ENCODE measurements around the gene ADGRA3. TPM values are rescaled to one million over a fixed set of nuclear protein-coding genes. Genes with fewer than 3 reads are reported as not detected.

The ADGRA3 gene, protein sequence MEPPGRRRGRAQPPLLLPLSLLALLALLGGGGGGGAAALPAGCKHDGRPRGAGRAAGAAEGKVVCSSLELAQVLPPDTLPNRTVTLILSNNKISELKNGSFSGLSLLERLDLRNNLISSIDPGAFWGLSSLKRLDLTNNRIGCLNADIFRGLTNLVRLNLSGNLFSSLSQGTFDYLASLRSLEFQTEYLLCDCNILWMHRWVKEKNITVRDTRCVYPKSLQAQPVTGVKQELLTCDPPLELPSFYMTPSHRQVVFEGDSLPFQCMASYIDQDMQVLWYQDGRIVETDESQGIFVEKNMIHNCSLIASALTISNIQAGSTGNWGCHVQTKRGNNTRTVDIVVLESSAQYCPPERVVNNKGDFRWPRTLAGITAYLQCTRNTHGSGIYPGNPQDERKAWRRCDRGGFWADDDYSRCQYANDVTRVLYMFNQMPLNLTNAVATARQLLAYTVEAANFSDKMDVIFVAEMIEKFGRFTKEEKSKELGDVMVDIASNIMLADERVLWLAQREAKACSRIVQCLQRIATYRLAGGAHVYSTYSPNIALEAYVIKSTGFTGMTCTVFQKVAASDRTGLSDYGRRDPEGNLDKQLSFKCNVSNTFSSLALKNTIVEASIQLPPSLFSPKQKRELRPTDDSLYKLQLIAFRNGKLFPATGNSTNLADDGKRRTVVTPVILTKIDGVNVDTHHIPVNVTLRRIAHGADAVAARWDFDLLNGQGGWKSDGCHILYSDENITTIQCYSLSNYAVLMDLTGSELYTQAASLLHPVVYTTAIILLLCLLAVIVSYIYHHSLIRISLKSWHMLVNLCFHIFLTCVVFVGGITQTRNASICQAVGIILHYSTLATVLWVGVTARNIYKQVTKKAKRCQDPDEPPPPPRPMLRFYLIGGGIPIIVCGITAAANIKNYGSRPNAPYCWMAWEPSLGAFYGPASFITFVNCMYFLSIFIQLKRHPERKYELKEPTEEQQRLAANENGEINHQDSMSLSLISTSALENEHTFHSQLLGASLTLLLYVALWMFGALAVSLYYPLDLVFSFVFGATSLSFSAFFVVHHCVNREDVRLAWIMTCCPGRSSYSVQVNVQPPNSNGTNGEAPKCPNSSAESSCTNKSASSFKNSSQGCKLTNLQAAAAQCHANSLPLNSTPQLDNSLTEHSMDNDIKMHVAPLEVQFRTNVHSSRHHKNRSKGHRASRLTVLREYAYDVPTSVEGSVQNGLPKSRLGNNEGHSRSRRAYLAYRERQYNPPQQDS (N-terminal part only)
- total RNA-seq = 10 to 100 TPM in 1 of 2 donors, 1 to 10 TPM in 1; 5.1 to 13.9 TPM

GRCh38 chr4:22515888-22516541 is at the start of gene ADGRA3:
TSS of gene ADGRA3 (minus strand) at chr4:22516066. CDS start at chr4:22515784, 282 bp downstream.
- peak; percentile 31 to 64 for DNase-seq
- Mint-ChIP-seq H3K27ac (no peak within 1 kb of the TSS), H3K4me3 (peak within 1 kb of the TSS; percentile 90 to 94), H3K27me3 (ENCODE audit: low read depth) (no peaks in the 10 kb centered on the region), H3K4me1 (ENCODE audit: low read depth) (peaks cover 21% of the 10 kb centered on the region), H3K9me3 (no peaks in the 10 kb centered on the region), H3K36me3 (ENCODE audit: insufficient read depth in 2 of 2) (peaks cover 0 to 3% of the 10 kb centered on the region in 2 donors)
- ATAC-seq (replicated peaks in 1 of 2) = peak; percentile 78 to 84

- Mint-ChIP-seq H3K9me3 (peaks cover 0 to 3% of the 10 kb centered on the region in 2 donors), H3K4me1 (ENCODE audit: low read depth) (no peaks in the 10 kb centered on the region), H3K36me3 (ENCODE audit: insufficient read depth in 2 of 2) (no peaks in the 10 kb centered on the region), H3K27me3 (ENCODE audit: low read depth) (no peaks in the 10 kb centered on the region), H3K4me3 (no peak overlapping the region), H3K27ac (no peak overlapping the region)
- ATAC-seq (replicated peaks in 1 of 2) (no peak), DNase-seq (no peak)
These were observed 40.6 kb upstream of the ADGRA3 start for GRCh38 chr4:22556495-22556894.

- no peak overlapping the region for H3K4me3 Mint-ChIP-seq
- no peaks in the 10 kb centered on the region for H3K4me1 Mint-ChIP-seq (ENCODE audit: low read depth)
- no peaks in the 10 kb centered on the region for H3K27me3 Mint-ChIP-seq (ENCODE audit: low read depth)
- H3K27ac Mint-ChIP-seq = no peak overlapping the region
- ATAC-seq (replicated peaks in 1 of 2) (no peak), DNase-seq (no peak)
- no peaks in the 10 kb centered on the region for H3K36me3 Mint-ChIP-seq (ENCODE audit: insufficient read depth in 2 of 2)
- peaks cover 0 to 3% of the 10 kb centered on the region in 2 donors for H3K9me3 Mint-ChIP-seq
These were observed 38.8 kb upstream of the ADGRA3 start for GRCh38 chr4:22554670-22555069.

- no peaks in the 10 kb centered on the region for H3K4me1 Mint-ChIP-seq (ENCODE audit: low read depth)
- ATAC-seq (replicated peaks in 1 of 2) (no peak), DNase-seq (no peak)
- no peaks in the 10 kb centered on the region for H3K36me3 Mint-ChIP-seq (ENCODE audit: insufficient read depth in 2 of 2)
- no peak overlapping the region for H3K27ac Mint-ChIP-seq
- H3K9me3 Mint-ChIP-seq = peaks cover 0 to 3% of the 10 kb centered on the region in 2 donors
- H3K27me3 Mint-ChIP-seq (ENCODE audit: low read depth) = no peaks in the 10 kb centered on the region
- no peak overlapping the region for H3K4me3 Mint-ChIP-seq
These were observed 37.7 kb upstream of the ADGRA3 start for GRCh38 chr4:22553560-22553959.

DNA sequence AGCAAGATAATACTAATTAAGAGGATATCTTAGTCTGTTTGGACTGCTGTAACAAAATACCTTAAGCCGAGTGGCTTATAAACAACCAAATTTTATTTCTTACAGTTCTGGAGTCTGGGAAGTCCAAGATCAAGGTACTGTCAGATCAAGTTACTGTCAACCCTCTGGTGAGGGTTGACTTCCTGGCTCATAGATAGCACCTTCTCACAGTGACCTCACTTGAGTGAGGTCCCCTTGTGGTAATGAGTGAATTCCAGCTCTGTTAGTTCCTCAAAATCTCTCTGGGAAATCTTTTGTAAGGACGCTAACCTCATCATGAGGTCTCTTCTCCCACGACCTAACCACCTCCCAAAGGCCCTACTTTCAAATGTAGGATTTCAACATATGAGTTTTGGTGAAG is 36.9 kb upstream of the ADGRA3 start:
- H3K27ac Mint-ChIP-seq = no peak overlapping the region
- DNase-seq = no peak
- no peak for ATAC-seq (replicated peaks in 1 of 2)
- H3K27me3 Mint-ChIP-seq (ENCODE audit: low read depth) = no peaks in the 10 kb centered on the region
- H3K4me1 Mint-ChIP-seq (ENCODE audit: low read depth) = no peaks in the 10 kb centered on the region
- H3K36me3 Mint-ChIP-seq (ENCODE audit: insufficient read depth in 2 of 2) = no peaks in the 10 kb centered on the region
- peaks cover 0 to 3% of the 10 kb centered on the region in 2 donors for H3K9me3 Mint-ChIP-seq
- no peak overlapping the region for H3K4me3 Mint-ChIP-seq

GRCh38 chr4:22551550-22551949 is 35.7 kb upstream of the ADGRA3 start:
- Mint-ChIP-seq H3K36me3 (ENCODE audit: insufficient read depth in 2 of 2) (peaks cover 3 to 5% of the 10 kb centered on the region in 2 donors), H3K4me3 (no peak overlapping the region), H3K4me1 (ENCODE audit: low read depth) (no peaks in the 10 kb centered on the region), H3K27me3 (ENCODE audit: low read depth) (no peaks in the 10 kb centered on the region), H3K9me3 (peaks cover 6% of the 10 kb centered on the region in 2 donors), H3K27ac (no peak overlapping the region)
- no peak for ATAC-seq (replicated peaks in 1 of 2)
- DNase-seq = no peak

GRCh38 chr4:22546299-22546698 is 30.4 kb upstream of the ADGRA3 start:
- Mint-ChIP-seq H3K4me3 (no peak overlapping the region), H3K36me3 (ENCODE audit: insufficient read depth in 2 of 2) (peaks cover 8 to 14% of the 10 kb centered on the region in 2 donors), H3K9me3 (peaks cover 15 to 18% of the 10 kb centered on the region in 2 donors), H3K4me1 (ENCODE audit: low read depth) (no peaks in the 10 kb centered on the region), H3K27ac (no peak overlapping the region), H3K27me3 (ENCODE audit: low read depth) (no peaks in the 10 kb centered on the region)
- ATAC-seq (replicated peaks in 1 of 2) (no peak), DNase-seq (no peak)

- ATAC-seq (replicated peaks in 1 of 2) (no peak), DNase-seq (no peak)
- Mint-ChIP-seq H3K4me3 (no peak overlapping the region), H3K9me3 (peaks cover 8% of the 10 kb centered on the region in 2 donors), H3K4me1 (ENCODE audit: low read depth) (no peaks in the 10 kb centered on the region), H3K27me3 (ENCODE audit: low read depth) (no peaks in the 10 kb centered on the region), H3K36me3 (ENCODE audit: insufficient read depth in 2 of 2) (peaks cover 4% of the 10 kb centered on the region in 2 donors), H3K27ac (no peak overlapping the region)
These were observed 23.4 kb upstream of the ADGRA3 start for GRCh38 chr4:22539251-22539650.

DNA sequence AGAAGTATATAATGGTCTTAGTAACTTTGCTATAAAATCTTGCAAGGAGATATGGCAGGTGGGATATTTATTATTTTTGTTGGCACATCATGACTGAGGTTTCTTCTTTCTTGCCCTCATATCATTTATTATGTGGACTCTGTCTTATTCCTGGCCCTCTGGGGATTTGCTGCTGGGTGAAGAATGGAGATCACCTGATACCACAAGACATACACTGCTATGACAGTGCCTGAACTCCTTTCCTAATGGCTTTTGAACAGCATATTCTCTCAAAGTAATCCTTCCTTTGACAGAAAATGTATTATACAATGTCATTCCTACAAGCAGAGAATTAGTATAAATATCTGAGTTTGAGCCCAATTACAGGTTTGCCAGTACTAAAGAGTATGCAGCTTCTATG is 22.0 kb upstream of the ADGRA3 start:
- H3K27ac Mint-ChIP-seq = no peak overlapping the region
- no peaks in the 10 kb centered on the region for H3K27me3 Mint-ChIP-seq (ENCODE audit: low read depth)
- H3K4me3 Mint-ChIP-seq = no peak overlapping the region
- DNase-seq (no peak), ATAC-seq (replicated peaks in 1 of 2) (no peak)
- H3K4me1 Mint-ChIP-seq (ENCODE audit: low read depth) = no peaks in the 10 kb centered on the region
- H3K9me3 Mint-ChIP-seq = peaks cover 5 to 11% of the 10 kb centered on the region in 2 donors
- H3K36me3 Mint-ChIP-seq (ENCODE audit: insufficient read depth in 2 of 2) = peaks cover 4 to 5% of the 10 kb centered on the region in 2 donors

GRCh38 chr4:22534374-22534773 is 18.5 kb upstream of the ADGRA3 start:
- H3K4me3 Mint-ChIP-seq = no peak overlapping the region

GRCh38 chr4:22532896-22533295 is 17.0 kb upstream of the ADGRA3 start:
- Mint-ChIP-seq H3K27ac (no peak overlapping the region), H3K4me1 (ENCODE audit: low read depth) (no peaks in the 10 kb centered on the region), H3K4me3 (no peak overlapping the region), H3K27me3 (ENCODE audit: low read depth) (no peaks in the 10 kb centered on the region), H3K9me3 (peaks cover 6 to 10% of the 10 kb centered on the region in 2 donors), H3K36me3 (ENCODE audit: insufficient read depth in 2 of 2) (peaks cover 4 to 5% of the 10 kb centered on the region in 2 donors)
- ATAC-seq (replicated peaks in 1 of 2) (no peak), DNase-seq (no peak)

More at GRCh38 chr4:22534374-22534773, 18.5 kb upstream of the ADGRA3 start:
- Mint-ChIP-seq H3K4me1 (ENCODE audit: low read depth) (no peaks in the 10 kb centered on the region), H3K27ac (no peak overlapping the region), H3K9me3 (peaks cover 5 to 10% of the 10 kb centered on the region in 2 donors), H3K36me3 (ENCODE audit: insufficient read depth in 2 of 2) (peaks cover 4 to 5% of the 10 kb centered on the region in 2 donors), H3K27me3 (ENCODE audit: low read depth) (no peaks in the 10 kb centered on the region)
- DNase-seq (no peak), ATAC-seq (replicated peaks in 1 of 2) (no peak)

DNA sequence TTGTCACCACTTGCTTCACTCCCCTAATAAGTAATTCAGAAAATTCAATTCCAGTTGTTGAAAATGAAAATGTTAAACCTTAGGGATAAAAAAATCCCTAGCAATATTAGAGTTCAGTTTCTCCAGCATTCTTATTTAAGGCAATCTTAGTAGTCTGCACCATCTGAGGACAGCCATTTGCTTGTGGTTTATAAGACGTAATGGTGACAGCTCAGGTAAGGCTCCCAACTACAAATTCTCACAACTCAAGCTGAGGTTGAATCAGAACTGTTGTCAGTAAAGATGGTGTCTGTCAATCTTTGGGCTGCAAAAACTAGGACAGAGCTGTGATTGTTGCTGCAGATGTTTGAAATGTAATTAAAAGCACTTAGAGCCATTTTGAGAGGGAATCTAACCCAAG is 16.3 kb upstream of the ADGRA3 start:
- no peak overlapping the region for H3K4me3 Mint-ChIP-seq
- H3K27me3 Mint-ChIP-seq (ENCODE audit: low read depth) = no peaks in the 10 kb centered on the region
- peaks cover 3 to 4% of the 10 kb centered on the region in 2 donors for H3K36me3 Mint-ChIP-seq (ENCODE audit: insufficient read depth in 2 of 2)
- H3K4me1 Mint-ChIP-seq (ENCODE audit: low read depth) = no peaks in the 10 kb centered on the region
- no peak overlapping the region for H3K27ac Mint-ChIP-seq
- no peak for ATAC-seq (replicated peaks in 1 of 2)
- DNase-seq = no peak
- peaks cover 6 to 10% of the 10 kb centered on the region in 2 donors for H3K9me3 Mint-ChIP-seq
